Karpas-422 (cell line): ENCODE results near the gene DNAJC30. TPM values are rescaled to one million over a fixed set of nuclear protein-coding genes. Genes with fewer than 3 reads are reported as not detected.
"Not testable (repeated sequence)": the region's sequence is repeated elsewhere in the genome, so short reads cannot be mapped to it uniquely, and the experiment has no call there.

Experiments used
- DNase-seq: peaks from one replicate; pipeline ENCODE4 v3.0.0-alpha.2; 2015
- H2AFZ ChIP-seq: fragments of 200-600 bp; sonication (generic); 2 replicates; pipeline ENCODE4 v1.6.1; 2014; ENCODE audit warnings: antibody characterized with exemption, low read length, mixed read lengths
- H3K27ac ChIP-seq: fragments of 200-600 bp; sonication (generic); 2 replicates; pipeline ENCODE4 v1.5.1; 2014; ENCODE audit warnings: mild to moderate bottlenecking, low read length, moderate library complexity
- H3K27me3 ChIP-seq: fragments of 200-600 bp; sonication (generic); 2 replicates; pipeline ENCODE4 v1.6.1; 2014; ENCODE audit warnings: low read length, mixed read lengths
- H3K36me3 ChIP-seq: fragments of 200-600 bp; sonication (generic); 2 replicates; pipeline ENCODE4 v1.6.1; 2014; ENCODE audit warnings: low read length, mixed read lengths; ENCODE audit not compliant: insufficient read depth
- H3K4me1 ChIP-seq: fragments of 200-600 bp; sonication (generic); 2 replicates; pipeline ENCODE4 v1.6.1; 2014; ENCODE audit warnings: mild to moderate bottlenecking, low read length, mixed read lengths
- H3K4me2 ChIP-seq: fragments of 200-600 bp; sonication (generic); 2 replicates; pipeline ENCODE4 v1.6.1; 2014; ENCODE audit warnings: low read length, low read depth, mild to moderate bottlenecking; ENCODE audit not compliant: poor library complexity, severe bottlenecking
- H3K4me3 ChIP-seq: fragments of 200-600 bp; sonication (generic); 2 replicates; pipeline ENCODE4 v1.5.1; 2014; ENCODE audit warnings: mild to moderate bottlenecking, antibody characterized with exemption, low read length, mixed read lengths
- H3K79me2 ChIP-seq: fragments of 200-600 bp; sonication (generic); 2 replicates; pipeline ENCODE4 v1.6.1; 2014; ENCODE audit warnings: mild to moderate bottlenecking, low read length, mixed read lengths
- H3K9ac ChIP-seq: fragments of 200-600 bp; sonication (generic); 2 replicates; pipeline ENCODE4 v1.6.0; 2014; ENCODE audit warnings: low read length
- H3K9me2 ChIP-seq: fragments of 200-600 bp; sonication (generic), shearing (Covaris generic); replicated peaks from 2 replicates; pipeline ENCODE4 v1.6.0; 2014; ENCODE audit warnings: mild to moderate bottlenecking, low read length, moderate library complexity; ENCODE audit not compliant: insufficient read depth
- H3K9me3 ChIP-seq: fragments of 300-700, 200-600 bp; sonication (generic); 2 replicates; pipeline ENCODE4 v1.6.1; 2014; ENCODE audit warnings: low read length, mixed read lengths
- H4K20me1 ChIP-seq: fragments of 200-600 bp; sonication (generic); 2 replicates; pipeline ENCODE4 v1.6.1; 2014; ENCODE audit warnings: mild to moderate bottlenecking, antibody characterized with exemption, low read length, low read depth; ENCODE audit not compliant: insufficient read depth
- total RNA-seq: library from RNA; depleted of rRNA; stranded (reverse); fragments of >200 nt; shearing (Covaris generic); gene quantifications from 2 replicates; pipeline ENCODE4 v1.2.3, GENCODE V29; 2014; ENCODE audit warnings: low replicate concordance

Gene DNAJC30
- total RNA-seq, 1 experiment from 2014 or later, result 1.3 TPM

GRCh38 chr7:73716318-73716890, 33.2 kb upstream of the DNAJC30 start:
- Histone ChIP-seq H3K9me3 (no peaks in the 10 kb centered on the region), H3K79me2 (no peaks in the 10 kb centered on the region), H3K4me3 (no peak overlapping the region), H4K20me1 (peaks cover 35% of the 10 kb centered on the region), H2AFZ (no peak overlapping the region), H3K4me1 (peaks cover 39% of the 10 kb centered on the region), H3K27me3 (no peaks in the 10 kb centered on the region), H3K9ac (no peak overlapping the region), H3K27ac (no peak overlapping the region), H3K9me2 (no peaks in the 10 kb centered on the region), H3K36me3 (no peaks in the 10 kb centered on the region), H3K4me2 (no peak overlapping the region)
- no peak for DNase-seq

GRCh38 chr7:73715648-73716317, 32.5 kb upstream of the DNAJC30 start:
- Histone ChIP-seq H3K27ac (no peak overlapping the region), H3K27me3 (no peaks in the 10 kb centered on the region), H3K4me3 (no peak overlapping the region), H3K36me3 (no peaks in the 10 kb centered on the region), H3K79me2 (no peaks in the 10 kb centered on the region), H3K9me3 (no peaks in the 10 kb centered on the region), H3K4me1 (peaks cover 39% of the 10 kb centered on the region), H4K20me1 (peaks cover 37% of the 10 kb centered on the region), H3K9me2 (no peaks in the 10 kb centered on the region), H3K4me2 (peak overlapping the region; percentile 8), H2AFZ (no peak overlapping the region), H3K9ac (no peak overlapping the region)
- peak; percentile 80 for DNase-seq

- Histone ChIP-seq H4K20me1 (peaks cover 40% of the 10 kb centered on the region), H3K4me1 (peaks cover 24% of the 10 kb centered on the region)
- not testable (repeated sequence) for H3K9ac ChIP-seq, H3K27ac ChIP-seq, H3K9me2 ChIP-seq, H3K9me3 ChIP-seq, H3K27me3 ChIP-seq, H3K79me2 ChIP-seq, H2AFZ ChIP-seq, H3K4me2 ChIP-seq, H3K4me3 ChIP-seq, DNase-seq, H3K36me3 ChIP-seq
These were observed 30.1 kb upstream of the DNAJC30 start for GRCh38 chr7:73713319-73713718.

- no peak for DNase-seq
- Histone ChIP-seq H3K4me2 (no peak overlapping the region), H3K27me3 (no peaks in the 10 kb centered on the region), H3K9me2 (no peaks in the 10 kb centered on the region), H2AFZ (no peak overlapping the region), H3K4me1 (peaks cover 18% of the 10 kb centered on the region), H3K9ac (no peak overlapping the region), H4K20me1 (peaks cover 34% of the 10 kb centered on the region), H3K27ac (no peak overlapping the region), H3K36me3 (no peaks in the 10 kb centered on the region), H3K79me2 (no peaks in the 10 kb centered on the region), H3K4me3 (no peak overlapping the region), H3K9me3 (no peaks in the 10 kb centered on the region)
These were observed 29.5 kb upstream of the DNAJC30 start for GRCh38 chr7:73712773-73713172.

- H3K4me1 ChIP-seq, result no peaks in the 10 kb centered on the region
- no peak overlapping the region for H3K27ac ChIP-seq
- no peaks in the 10 kb centered on the region for H3K36me3 ChIP-seq
- no peak overlapping the region for H3K4me3 ChIP-seq
- H3K79me2 ChIP-seq, result no peaks in the 10 kb centered on the region
- no peaks in the 10 kb centered on the region for H3K27me3 ChIP-seq
- no peak for DNase-seq
- H2AFZ ChIP-seq, result no peak overlapping the region
- H4K20me1 ChIP-seq, result 0 out of 2 replicates have a peak, but pooled peaks cover 18% of the 10 kb centered on the region
- no peaks in the 10 kb centered on the region for H3K9me3 ChIP-seq
- H3K4me2 ChIP-seq, result no peak overlapping the region
- H3K9me2 ChIP-seq, result no peaks in the 10 kb centered on the region
- H3K9ac ChIP-seq, result no peak overlapping the region
These were observed 25.8 kb upstream of the DNAJC30 start for GRCh38 chr7:73708961-73709549.

- H3K4me2 ChIP-seq, result no peak overlapping the region
- no peaks in the 10 kb centered on the region for H3K9me2 ChIP-seq
- no peaks in the 10 kb centered on the region for H3K27me3 ChIP-seq
- H3K4me3 ChIP-seq, result no peak overlapping the region
- H3K4me1 ChIP-seq, result no peaks in the 10 kb centered on the region
- 0 out of 2 replicates have a peak, but pooled peaks cover 15% of the 10 kb centered on the region for H4K20me1 ChIP-seq
- no peak overlapping the region for H3K27ac ChIP-seq
- no peak for DNase-seq
- H2AFZ ChIP-seq, result no peak overlapping the region
- no peak overlapping the region for H3K9ac ChIP-seq
- H3K9me3 ChIP-seq, result no peaks in the 10 kb centered on the region
- H3K79me2 ChIP-seq, result no peaks in the 10 kb centered on the region
- no peaks in the 10 kb centered on the region for H3K36me3 ChIP-seq
These were observed 23.9 kb upstream of the DNAJC30 start for GRCh38 chr7:73707045-73707631.

GRCh38 chr7:73706126-73707044, 23.1 kb upstream of the DNAJC30 start:
- Histone ChIP-seq H3K9me2 (no peaks in the 10 kb centered on the region), H3K9ac (no peak overlapping the region), H3K9me3 (no peaks in the 10 kb centered on the region), H3K27ac (no peak overlapping the region), H3K79me2 (no peaks in the 10 kb centered on the region), H3K4me1 (no peaks in the 10 kb centered on the region), H3K4me2 (no peak overlapping the region), H4K20me1 (0 out of 2 replicates have a peak, but pooled peaks cover 15% of the 10 kb centered on the region), H2AFZ (no peak overlapping the region), H3K27me3 (no peaks in the 10 kb centered on the region), H3K36me3 (no peaks in the 10 kb centered on the region), H3K4me3 (no peak overlapping the region)
- DNase-seq, result no peak
